ENCODE data around the gene BRIP1.

GRCh38 chr17:61794792-61795191, 68.5 kb downstream of the BRIP1 start:
- TF ChIP-seq E2F1 (CRISPR knock-in tag; IDR thresholded peaks at IDR 0.05): no peak
- no peak for TF ChIP-seq CTCF (IDR thresholded peaks at IDR 0.05)
